Transverse colon (tissue), 4 donors: ENCODE measurements around the gene SBNO2. TPM values are rescaled to one million over a fixed set of nuclear protein-coding genes. Genes with fewer than 3 reads are reported as not detected.
A peak's percentile ranks its signal among the peaks of the same experiment; 100 is the strongest.

ENCODE experiments used
- DNase-seq: peaks from one replicate; pipeline ENCODE4 v3.0.0-alpha.2; 2019
- H3K27ac ChIP-seq, 4 donors: fragments of 200-600 bp; sonication (generic); 2 replicates each; pipeline ENCODE4 v1.5.1; 2016 to 2018; ENCODE audit warnings: inconsistent platforms in 4 of 4
- H3K27me3 ChIP-seq: fragments of 200-600 bp; sonication (generic); 2 replicates; pipeline ENCODE4 v1.5.1; 2017; ENCODE audit warnings: inconsistent platforms
- H3K36me3 ChIP-seq, 4 donors: fragments of 200-600 bp; sonication (generic); 2 replicates each; pipeline ENCODE4 v1.5.1; 2017 to 2019; ENCODE audit warnings: inconsistent platforms in 4 of 4
- H3K4me1 ChIP-seq, 4 donors: fragments of 200-600 bp; sonication (generic); 2 replicates each; pipeline ENCODE4 v1.5.1; 2017 to 2020; ENCODE audit warnings: inconsistent platforms in 4 of 4
- H3K4me3 ChIP-seq, 4 donors: fragments of 200-600 bp; sonication (generic); 1 replicate in 1 of 4; 2 replicates in 3 of 4; pipeline versions ENCODE4 v1.5.1 to v1.6.1; 2017 to 2019; ENCODE audit warnings: inconsistent platforms in 4 of 4
- H3K9me3 ChIP-seq, 2 donors: fragments of 200-600 bp; sonication (generic); 2 replicates each; pipeline ENCODE4 v1.5.1; 2017 to 2019; ENCODE audit warnings: inconsistent platforms in 2 of 2
- CTCF ChIP-seq, 5 experiments: fragments of 200-600 bp in 3 of 5; fragments of 450-650 bp in 2 of 5; sonication (generic) in 3 of 5; IDR thresholded peaks; 1 replicate in 2 of 5; 2 replicates in 3 of 5; pipeline ENCODE4 v1.5.1; 2016 to 2017; ENCODE audit warnings: antibody characterized with exemption in 5 of 5, inconsistent platforms in 3 of 5, mild to moderate bottlenecking in 2 of 5, moderate library complexity in 1 of 5
- EP300 ChIP-seq: sonication (generic); formaldehyde crosslinking; IDR thresholded peaks from one replicate; pipeline ENCODE4 v1.6.1; 2017; ENCODE audit warnings: antibody characterized with exemption, low read depth
- POLR2A ChIP-seq: fragments of 450-650 bp; IDR thresholded peaks from one replicate; pipeline ENCODE4 v1.6.1; 2016; ENCODE audit warnings: antibody characterized with exemption, mild to moderate bottlenecking, moderate library complexity
- POLR2AphosphoS5 ChIP-seq, 3 donors: sonication (generic); formaldehyde crosslinking; IDR thresholded peaks; one replicate each; pipeline ENCODE4 v1.6.1; 2016; ENCODE audit warnings: antibody characterized with exemption in 3 of 3
- WGBS, 2 donors: methylation state at CpG; one replicate each; pipeline ENCODE4 v1.1.5; 2018; ENCODE audit warnings: low coverage in 1 of 2; 5-methylcytosine and 5-hydroxymethylcytosine counted together
- in situ Hi-C, 4 donors: fragments of 200-750 bp; cut with MboI; loops; one replicate each; pipeline versions ENCODE4 v1.15.0 to v1.15.1; 2017; ENCODE audit warnings: low sequenced_read_pairs in 3 of 4, low pct_ligation_motif_present in 1 of 4, low pct_unique_long_range_greater_than_20kb in 1 of 4
- intact Hi-C: fragments of 100-400 bp; cut with DNase I; formaldehyde crosslinking; loops from one replicate; pipeline ENCODE4 v1.15.1; 2023; ENCODE audit warnings: low total_unique reads
- total RNA-seq, 4 donors: library from RNA; depleted of rRNA; stranded (reverse); fragments of >200 nt; gene quantifications; one replicate each; pipeline ENCODE4 v1.1.0, GENCODE V29; 2016

The SBNO2 gene
- total RNA-seq, 4 donors from 2014 or later, result 34.5 to 142 (median 48.3) TPM

GRCh38 chr19:1157931-1158884, 15.9 kb downstream of the SBNO2 start:
- 85 to 92% methylated on average over 4 to 62 of the region's 69 CpGs for WGBS, 2 donors
- Histone ChIP-seq H3K9me3 (no peaks in the 10 kb centered on the region), H3K4me3 (no peak overlapping the region), H3K27me3 (no peaks in the 10 kb centered on the region), H3K4me1 (peaks cover 17 to 29% (median 23%) of the 10 kb centered on the region in 4 donors), H3K36me3 (peaks cover 0 to 5% (median 0%) of the 10 kb centered on the region in 4 donors), H3K27ac (no peak overlapping the region)
- in situ Hi-C loops (no loop called here), intact Hi-C loops (no loop called here)
- DNase-seq, result no peak
- TF ChIP-seq CTCF (IDR thresholded peaks at IDR 0.05) (no peak), POLR2AphosphoS5 (IDR thresholded peaks at IDR 0.05) (no peak), EP300 (no peak), POLR2A (no peak)

GRCh38 chr19:1156830-1157615, 17.0 kb downstream of the SBNO2 start:
- no peak overlapping the region for H3K4me3 ChIP-seq
- H3K9me3 ChIP-seq, result no peaks in the 10 kb centered on the region
- DNase-seq, result no peak
- intact Hi-C loops, result no loop called here
- peaks cover 17 to 28% (median 23%) of the 10 kb centered on the region in 4 donors for H3K4me1 ChIP-seq
- peak overlapping the region in 1 of 4 donors; percentile 90 for H3K27ac ChIP-seq
- in situ Hi-C loops, result no loop called here
- no peaks in the 10 kb centered on the region for H3K27me3 ChIP-seq
- WGBS, 2 donors, result 91 to 96% methylated on average over 13 to 44 of the region's 46 CpGs
- H3K36me3 ChIP-seq, result peaks cover 0 to 6% (median 2%) of the 10 kb centered on the region in 4 donors
- no peak for TF ChIP-seq EP300
- TF ChIP-seq CTCF (IDR thresholded peaks at IDR 0.05), result no peak
- no peak for TF ChIP-seq POLR2A
- no peak for TF ChIP-seq POLR2AphosphoS5 (IDR thresholded peaks at IDR 0.05)

- intact Hi-C loops, result no loop called here
- H3K9me3 ChIP-seq, result no peaks in the 10 kb centered on the region
- H3K36me3 ChIP-seq, result peaks cover 0 to 10% (median 2%) of the 10 kb centered on the region in 4 donors
- 83% methylated on average over 20 of the region's 24 CpGs; no CpG with 5 or more reads in 1 of the 2 donors for WGBS, 2 donors
- TF ChIP-seq EP300 (no peak), POLR2A (no peak), POLR2AphosphoS5 (IDR thresholded peaks at IDR 0.05) (no peak), CTCF (IDR thresholded peaks at IDR 0.05) (no peak)
- no peak overlapping the region for H3K4me3 ChIP-seq
- in situ Hi-C loops, result no loop called here
- H3K27me3 ChIP-seq, result no peaks in the 10 kb centered on the region
- peaks cover 17 to 22% (median 20%) of the 10 kb centered on the region in 4 donors for H3K4me1 ChIP-seq
- H3K27ac ChIP-seq, result peak overlapping the region; percentile 82 to 90 (median 85)
- DNase-seq, result no peak
Observed at GRCh38 chr19:1156305-1156801, 17.7 kb downstream of the SBNO2 start.
